Measurements from ENCODE around the gene CPNE6. TPM values are rescaled to one million over a fixed set of nuclear protein-coding genes. Genes with fewer than 3 reads are reported as not detected.

Gene CPNE6
- total RNA-seq, 1 experiment from 2014 or later = not detected

- WGBS (ENCODE audit: extremely low coverage, insufficient read length, low lambda C conversion rate) = no CpG with 5 or more reads among the region's 6 CpGs
- Histone ChIP-seq H3K79me1 (ENCODE audit: insufficient read depth, low read depth, low read length, poor library complexity, severe bottlenecking) (no peaks in the 10 kb centered on the region), H4K91ac (ENCODE audit: insufficient read length, low read depth, low read length) (no peak overlapping the region)
Observed at GRCh38 chr14:24089890-24090289, 18.5 kb downstream of the CPNE6 start.

More at GRCh38 chr14:24089890-24090289, 18.5 kb downstream of the CPNE6 start:
- no peak overlapping the region; a peak in 1 of 7 replicates for H3K27ac Mint-ChIP-seq
- no peak overlapping the region for H2BK20ac ChIP-seq (ENCODE audit: low read depth, low read length, poor library complexity, severe bottlenecking)
- H3K23ac ChIP-seq (ENCODE audit: insufficient read length, low read depth, low read length) = no peak overlapping the region
- H4K20me1 ChIP-seq (ENCODE audit: control insufficient read depth, insufficient read depth, insufficient read length) = no peaks in the 10 kb centered on the region
- no peak overlapping the region for H3K18ac ChIP-seq (ENCODE audit: insufficient read length, low read depth, low read length)
- TF ChIP-seq, protein P1, sequence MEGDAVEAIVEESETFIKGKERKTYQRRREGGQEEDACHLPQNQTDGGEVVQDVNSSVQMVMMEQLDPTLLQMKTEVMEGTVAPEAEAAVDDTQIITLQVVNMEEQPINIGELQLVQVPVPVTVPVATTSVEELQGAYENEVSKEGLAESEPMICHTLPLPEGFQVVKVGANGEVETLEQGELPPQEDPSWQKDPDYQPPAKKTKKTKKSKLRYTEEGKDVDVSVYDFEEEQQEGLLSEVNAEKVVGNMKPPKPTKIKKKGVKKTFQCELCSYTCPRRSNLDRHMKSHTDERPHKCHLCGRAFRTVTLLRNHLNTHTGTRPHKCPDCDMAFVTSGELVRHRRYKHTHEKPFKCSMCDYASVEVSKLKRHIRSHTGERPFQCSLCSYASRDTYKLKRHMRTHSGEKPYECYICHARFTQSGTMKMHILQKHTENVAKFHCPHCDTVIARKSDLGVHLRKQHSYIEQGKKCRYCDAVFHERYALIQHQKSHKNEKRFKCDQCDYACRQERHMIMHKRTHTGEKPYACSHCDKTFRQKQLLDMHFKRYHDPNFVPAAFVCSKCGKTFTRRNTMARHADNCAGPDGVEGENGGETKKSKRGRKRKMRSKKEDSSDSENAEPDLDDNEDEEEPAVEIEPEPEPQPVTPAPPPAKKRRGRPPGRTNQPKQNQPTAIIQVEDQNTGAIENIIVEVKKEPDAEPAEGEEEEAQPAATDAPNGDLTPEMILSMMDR (conservative IDR thresholded peaks at IDR 0.05) = no peak
- no peak overlapping the region for H4K5ac ChIP-seq (ENCODE audit: insufficient read length, low read depth, low read length)
- H3K4me1 Mint-ChIP-seq = peaks cover 16 to 32% of the 10 kb centered on the region in 2 experiments
- DNase-seq = no peak
- H3K4me1 ChIP-seq (ENCODE audit: insufficient read depth, low read length) = no peaks in the 10 kb centered on the region; the same call in 1 of the 2 replicates
- no peak overlapping the region for H2BK5ac ChIP-seq (ENCODE audit: insufficient read length, low read length)
- no peaks in the 10 kb centered on the region for H3K27me3 ChIP-seq (ENCODE audit: insufficient read depth, low read length)
- no peak overlapping the region for H4K8ac ChIP-seq (replicated peaks; ENCODE audit: insufficient read length, low read depth, low read length)
- H3K9me3 Mint-ChIP-seq = no peaks in the 10 kb centered on the region; a peak in 2 of 5 replicates
- H3K56ac ChIP-seq (ENCODE audit: insufficient read length, low read depth, low read length) = no peak overlapping the region
- no peak overlapping the region for H3K4me3 Mint-ChIP-seq
- no peak overlapping the region for H2BK15ac ChIP-seq (ENCODE audit: low read depth, low read length)
- no peak overlapping the region for H3K9ac ChIP-seq (ENCODE audit: extremely low read depth, insufficient read length, low read length)
- H2BK12ac ChIP-seq (ENCODE audit: insufficient read length, low read depth, low read length) = no peak overlapping the region
- H3K9me3 ChIP-seq (ENCODE audit: control insufficient read depth, low read depth, low read length) = no peaks in the 10 kb centered on the region
- H3K27me3 Mint-ChIP-seq (ENCODE audit: low read depth) = peaks cover 4% of the 10 kb centered on the region
- H3K4me2 ChIP-seq (ENCODE audit: insufficient read depth, insufficient read length, low read length) = no peak overlapping the region
- no peak overlapping the region for H2AK5ac ChIP-seq (ENCODE audit: insufficient read length, low read length)
- no peak overlapping the region for H2AFZ ChIP-seq (ENCODE audit: low read length)
- H3K23me2 ChIP-seq (ENCODE audit: insufficient read length, low read depth, low read length, poor library complexity, severe bottlenecking) = peaks cover under 1% of the 10 kb centered on the region
- H3K27ac ChIP-seq (ENCODE audit: insufficient read length, low read depth, low read length) = no peak overlapping the region
- no peak overlapping the region for H3T11ph ChIP-seq (ENCODE audit: low read length)
- no peaks in the 10 kb centered on the region for H3K79me2 ChIP-seq (ENCODE audit: insufficient read depth, low read length)
- H3K4ac ChIP-seq (ENCODE audit: low read depth, low read length) = no peak overlapping the region
- peaks cover 0 to under 1% (median 0%) of the 10 kb centered on the region in 3 experiments; a peak in 1 of 7 replicates for H3K36me3 Mint-ChIP-seq (ENCODE audit: insufficient read depth in 1 of 3, low read depth in 3 of 3)
- H2BK120ac ChIP-seq (ENCODE audit: low read depth, low read length, poor library complexity, severe bottlenecking) = no peak overlapping the region
- no peak overlapping the region for H3K14ac ChIP-seq (ENCODE audit: insufficient read depth, low read length)

All from H9 (cell line).